K562 (cell line): ENCODE data around the gene SRCIN1. TPM values are rescaled to one million over a fixed set of nuclear protein-coding genes. Genes with fewer than 3 reads are reported as not detected.
A peak's percentile ranks its signal among the peaks of the same experiment; 100 is the strongest.

ENCODE experiments used
- CREM ChIP-seq: IDR thresholded peaks from 2 replicates; pipeline ENCODE4 v1.6.1; 2014; ENCODE audit warnings: antibody characterized with exemption, low read depth
- GTF2E2 ChIP-seq: fragments of 200-800 bp; sonication (Bioruptor generic); IDR thresholded peaks from 2 replicates; pipeline ENCODE4 v1.6.1; 2016; ENCODE audit warnings: missing genetic modification characterization, missing compliant biosample characterization
- REST ChIP-seq, 2 experiments: fragments of 450-650 bp; formaldehyde crosslinking in 1 of 2; IDR thresholded peaks; 2 replicates each; pipeline versions ENCODE4 v1.4.0 to v1.6.1; 2014 to 2020; ENCODE audit warnings: mild to moderate bottlenecking in 2 of 2, borderline replicate concordance in 1 of 2, low read depth in 1 of 2
- SP2 ChIP-seq: IDR thresholded peaks from 2 replicates; pipeline ENCODE4 v1.6.1; 2011; ENCODE audit warnings: mild to moderate bottlenecking, low read depth, low read length, moderate library complexity; ENCODE audit not compliant: poor library complexity, severe bottlenecking; ENCODE audit errors: extremely low read depth
- ZNF408 ChIP-seq: fragments of 250-450 bp; sonication (Bioruptor Pico); IDR thresholded peaks from 2 replicates; pipeline ENCODE4 v1.4.0; 2020; ENCODE audit warnings: low read depth, mild to moderate bottlenecking, moderate library complexity
- polyA plus RNA-seq, 8 experiments: library from polyadenylated mRNA; depleted of rRNA in 4 of 8; stranded (reverse) in 5 of 8; unstranded in 3 of 8; fragments of >200 nt; fragmentation: Nextera tagmentation in 2 of 8; fragmentation: Illumina TruSeq in 1 of 8; extraction: Ambion mirVana in 2 of 8; extraction: Trizol in 1 of 8; gene quantifications; 2 replicates each; pipeline versions ENCODE4 v1.2.1 to v1.2.3, GENCODE V29; 2011 to 2014; ENCODE audit warnings: inconsistent platforms in 1 of 8, missing spikeins in 1 of 8
- total RNA-seq, 7 experiments: library from RNA; depleted of rRNA in 6 of 7; stranded (reverse); fragments of >200 nt in 6 of 7; fragmentation: Illumina TruSeq in 2 of 7; extraction: Trizol in 2 of 7; gene quantifications; 2 replicates each; pipeline versions ENCODE4 v1.2.1 to v1.2.3, GENCODE V29; 2011 to 2021; ENCODE audit warnings: low replicate concordance in 1 of 7
- TF ChIP-seq, protein P1 (sequence below): sonication (generic); formaldehyde crosslinking; IDR thresholded peaks from 2 replicates; pipeline ENCODE4 v1.8.0; 2022; ENCODE audit warnings: missing genetic modification reagents, mild to moderate bottlenecking, moderate library complexity, borderline replicate concordance

SRCIN1 gene
- total and polyA plus RNA-seq, 9 of the 15 experiments (the other 6 are each of a cell fraction or from before 2014, with no cell fraction given), result 0.09 to 0.33 (median 0.13) TPM; not detected in 6

DNA sequence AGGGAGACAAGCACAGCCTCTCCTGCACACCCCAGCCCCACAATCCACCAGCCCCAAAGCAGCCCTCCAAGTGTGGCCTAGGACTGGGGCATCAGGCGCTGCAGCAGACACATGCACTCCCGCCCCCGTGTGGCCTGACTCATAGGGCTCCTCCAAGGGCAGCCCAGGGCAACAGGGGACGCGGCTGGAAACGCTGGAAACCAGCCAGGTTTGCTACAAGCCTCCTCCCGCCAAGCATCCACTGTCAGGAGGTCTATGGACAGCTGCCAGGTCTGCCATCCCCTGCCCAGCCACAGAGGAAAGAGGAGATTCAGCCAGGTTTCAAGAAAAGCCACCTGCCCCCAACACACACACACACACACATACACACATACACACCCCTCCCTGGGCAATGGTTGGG is 25.8 kb downstream of the SRCIN1 start (continued):
- no peak for TF ChIP-seq ZNF408 (CRISPR knock-in tag)
- TF ChIP-seq SP2, result no peak
- TF ChIP-seq REST (IDR thresholded peaks at IDR 0.05; ENCODE audit: borderline replicate concordance), result peak; percentile 50; the same call in 1 of the 2 replicates
- no peak for TF ChIP-seq REST (CRISPR knock-in tag; IDR thresholded peaks at IDR 0.05; ENCODE audit: low read depth)
- TF ChIP-seq, protein P1, sequence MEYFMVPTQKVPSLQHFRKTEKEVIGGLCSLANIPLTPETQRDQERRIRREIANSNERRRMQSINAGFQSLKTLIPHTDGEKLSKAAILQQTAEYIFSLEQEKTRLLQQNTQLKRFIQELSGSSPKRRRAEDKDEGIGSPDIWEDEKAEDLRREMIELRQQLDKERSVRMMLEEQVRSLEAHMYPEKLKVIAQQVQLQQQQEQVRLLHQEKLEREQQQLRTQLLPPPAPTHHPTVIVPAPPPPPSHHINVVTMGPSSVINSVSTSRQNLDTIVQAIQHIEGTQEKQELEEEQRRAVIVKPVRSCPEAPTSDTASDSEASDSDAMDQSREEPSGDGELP (CRISPR knock-in tag), result peak; percentile 15; the same call in 1 of the 2 replicates
- TF ChIP-seq GTF2E2 (tag), result no peak
- peak; percentile 28; the same call in 1 of the 2 replicates for TF ChIP-seq CREM
